ENCODE results near the gene CCDC183.
"Not testable (repeated sequence)": the region's sequence is repeated elsewhere in the genome, so short reads cannot be mapped to it uniquely, and the experiment has no call there.

CCDC183 gene

DNA sequence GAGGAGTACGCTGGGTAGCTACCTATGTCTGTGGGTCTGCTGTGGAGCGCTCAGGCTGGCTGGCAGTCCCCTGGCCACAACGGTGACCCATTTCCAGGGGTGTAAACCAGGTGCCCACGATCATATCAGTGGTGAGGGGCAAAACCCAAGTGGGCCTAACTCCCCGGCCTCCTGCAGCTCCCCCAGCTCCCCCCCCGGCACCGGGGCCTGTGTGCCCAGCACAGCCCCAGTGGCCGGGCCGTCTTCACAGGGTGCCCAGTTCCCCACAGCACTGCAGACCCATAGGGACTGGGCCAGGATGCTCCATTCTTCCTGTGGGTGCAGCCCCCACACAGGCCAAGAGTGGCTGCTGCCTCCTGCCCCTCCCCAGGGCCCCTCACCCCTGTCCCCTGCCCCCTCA lies 37.1 kb upstream of the CCDC183 start:
- H3K9me3 Mint-ChIP-seq, result peaks cover 3% of the 10 kb centered on the region
- H3K36me3 Mint-ChIP-seq (ENCODE audit: low read depth), result no peaks in the 10 kb centered on the region
- H3K4me1 Mint-ChIP-seq, result peaks cover 6% of the 10 kb centered on the region
- no peak overlapping the region for H3K4me3 Mint-ChIP-seq
- peaks cover 11% of the 10 kb centered on the region for H3K27me3 Mint-ChIP-seq (ENCODE audit: low read depth)
- TF ChIP-seq, protein P1, sequence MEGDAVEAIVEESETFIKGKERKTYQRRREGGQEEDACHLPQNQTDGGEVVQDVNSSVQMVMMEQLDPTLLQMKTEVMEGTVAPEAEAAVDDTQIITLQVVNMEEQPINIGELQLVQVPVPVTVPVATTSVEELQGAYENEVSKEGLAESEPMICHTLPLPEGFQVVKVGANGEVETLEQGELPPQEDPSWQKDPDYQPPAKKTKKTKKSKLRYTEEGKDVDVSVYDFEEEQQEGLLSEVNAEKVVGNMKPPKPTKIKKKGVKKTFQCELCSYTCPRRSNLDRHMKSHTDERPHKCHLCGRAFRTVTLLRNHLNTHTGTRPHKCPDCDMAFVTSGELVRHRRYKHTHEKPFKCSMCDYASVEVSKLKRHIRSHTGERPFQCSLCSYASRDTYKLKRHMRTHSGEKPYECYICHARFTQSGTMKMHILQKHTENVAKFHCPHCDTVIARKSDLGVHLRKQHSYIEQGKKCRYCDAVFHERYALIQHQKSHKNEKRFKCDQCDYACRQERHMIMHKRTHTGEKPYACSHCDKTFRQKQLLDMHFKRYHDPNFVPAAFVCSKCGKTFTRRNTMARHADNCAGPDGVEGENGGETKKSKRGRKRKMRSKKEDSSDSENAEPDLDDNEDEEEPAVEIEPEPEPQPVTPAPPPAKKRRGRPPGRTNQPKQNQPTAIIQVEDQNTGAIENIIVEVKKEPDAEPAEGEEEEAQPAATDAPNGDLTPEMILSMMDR (IDR thresholded peaks at IDR 0.05; ENCODE audit: unreplicated experiment in 3 of 3), result no peak
- H3K27ac Mint-ChIP-seq, result no peak overlapping the region

DNA sequence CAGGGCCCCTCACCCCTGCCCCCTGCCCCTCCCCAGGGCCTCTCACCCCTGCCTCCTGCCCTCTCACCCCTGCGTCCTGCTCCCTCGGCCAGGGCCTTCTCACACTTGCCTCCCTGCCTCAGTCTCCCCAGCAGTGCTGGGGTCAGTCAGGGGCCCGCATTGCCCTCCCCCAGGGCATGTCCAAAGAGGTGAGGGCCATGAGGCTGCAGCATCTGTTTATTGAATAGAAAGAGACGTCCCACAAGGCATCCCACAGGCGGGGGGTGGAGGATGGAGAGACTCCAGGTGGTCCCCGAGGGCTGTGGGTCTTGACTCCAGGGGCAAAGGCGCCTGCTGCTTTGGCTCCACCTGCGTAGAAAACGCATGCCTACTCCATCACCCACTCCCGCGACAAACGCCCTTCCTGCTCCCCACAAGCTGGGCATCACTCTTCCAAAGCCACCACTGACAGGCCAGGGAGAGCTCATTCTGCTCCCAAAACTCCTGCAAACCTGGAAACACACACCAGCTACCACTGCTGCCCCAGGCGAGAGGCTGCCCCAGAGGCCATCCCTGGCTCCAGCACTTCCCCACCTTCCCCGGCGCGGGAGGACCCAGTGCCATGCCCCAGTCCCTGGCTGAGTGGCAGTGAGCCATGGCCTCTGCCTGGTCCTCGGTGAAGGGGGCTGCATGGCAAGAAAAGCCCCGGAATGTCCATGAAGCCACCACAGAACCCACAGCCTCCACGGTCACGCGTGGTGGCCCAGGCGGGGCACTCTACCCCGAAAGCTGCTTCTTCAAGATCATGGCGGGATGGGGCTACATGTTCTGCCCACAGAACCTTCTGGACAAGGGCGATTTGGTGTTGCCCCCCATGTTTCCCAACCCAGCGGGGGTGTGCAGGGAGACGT lies 36.5 kb upstream of the CCDC183 start:
- no peak overlapping the region for H3K27ac Mint-ChIP-seq
- H3K9me3 Mint-ChIP-seq, result peaks cover 3% of the 10 kb centered on the region
- peaks cover 6% of the 10 kb centered on the region for H3K4me1 Mint-ChIP-seq
- peaks cover 11% of the 10 kb centered on the region for H3K27me3 Mint-ChIP-seq (ENCODE audit: low read depth)
- H3K36me3 Mint-ChIP-seq (ENCODE audit: low read depth), result no peaks in the 10 kb centered on the region
- H3K4me3 Mint-ChIP-seq, result no peak overlapping the region
- TF ChIP-seq, protein P1 (IDR thresholded peaks at IDR 0.05; ENCODE audit: unreplicated experiment in 3 of 3), result no peak

DNA sequence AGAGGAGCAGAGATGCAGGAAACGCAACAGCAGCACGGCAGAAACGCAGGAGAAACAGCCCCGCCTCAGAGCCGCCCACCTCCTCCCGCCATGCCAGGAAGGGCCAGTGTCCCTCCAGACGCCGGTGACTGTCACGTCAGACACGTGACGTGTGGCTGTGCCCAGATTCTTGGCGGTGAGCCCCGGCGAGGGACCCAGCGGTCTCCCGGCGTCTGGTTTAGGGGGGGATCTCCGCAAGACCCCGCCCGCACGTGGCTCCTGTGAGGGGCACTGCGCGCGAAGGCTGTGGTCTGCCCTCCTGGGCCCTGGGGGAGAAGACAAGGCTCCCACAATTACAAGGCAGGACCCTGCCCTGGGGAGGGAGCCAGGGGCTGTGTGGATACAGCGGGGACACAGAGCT lies 35.7 kb upstream of the CCDC183 start:
- peak overlapping the region in 2 of 3 experiments; percentile 43 to 81 for H3K27ac Mint-ChIP-seq
- H3K4me3 Mint-ChIP-seq, result no peak overlapping the region
- no peaks in the 10 kb centered on the region for H3K36me3 Mint-ChIP-seq (ENCODE audit: low read depth)
- TF ChIP-seq, protein P1 (IDR thresholded peaks at IDR 0.05; ENCODE audit: unreplicated experiment in 3 of 3), result no peak
- H3K9me3 Mint-ChIP-seq, result peaks cover 2% of the 10 kb centered on the region
- peaks cover 6% of the 10 kb centered on the region for H3K4me1 Mint-ChIP-seq
- H3K27me3 Mint-ChIP-seq (ENCODE audit: low read depth), result peaks cover 9% of the 10 kb centered on the region

DNA sequence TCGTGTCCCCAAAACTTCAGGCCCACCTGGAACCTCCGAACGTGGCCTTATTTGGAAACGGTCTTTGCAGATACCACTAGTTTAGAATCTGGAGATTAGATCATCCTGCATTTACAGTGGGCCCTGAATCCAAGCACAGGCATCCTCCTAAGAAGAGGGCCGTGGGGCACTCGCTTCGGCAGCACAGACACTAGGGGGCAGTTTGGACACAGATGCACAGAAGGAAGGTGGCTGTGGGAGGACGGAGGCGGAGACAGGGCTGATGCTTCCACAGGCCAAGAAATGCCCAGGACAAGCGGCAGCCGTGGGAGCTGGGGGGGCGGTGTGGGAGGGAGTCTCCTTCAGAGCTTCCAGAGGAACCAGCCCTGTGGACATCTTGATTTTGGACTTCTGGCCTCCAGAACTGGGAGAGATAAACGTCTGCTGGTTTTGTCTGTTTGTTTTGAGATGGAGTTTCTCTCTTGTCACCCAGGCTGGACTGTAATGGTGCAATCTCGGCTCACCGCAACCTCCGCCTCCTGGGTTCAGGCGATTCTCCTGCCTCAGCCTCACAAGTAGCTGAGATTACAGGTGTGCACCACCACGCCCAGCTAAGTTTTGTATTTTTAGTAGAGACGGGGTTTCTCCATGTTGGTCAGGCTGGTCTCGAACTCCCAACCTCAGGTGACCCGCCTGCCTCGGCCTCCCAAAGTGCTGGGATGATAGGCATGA lies 35.1 kb upstream of the CCDC183 start:
- peak overlapping the region; percentile 43 to 90 (median 81) for H3K27ac Mint-ChIP-seq
- H3K4me1 Mint-ChIP-seq; H3K36me3 Mint-ChIP-seq (ENCODE audit: low read depth); H3K27me3 Mint-ChIP-seq (ENCODE audit: low read depth); H3K9me3 Mint-ChIP-seq: not testable (repeated sequence)
- H3K4me3 Mint-ChIP-seq, result peak overlapping the region in 2 of 3 experiments; percentile 18 to 40
- TF ChIP-seq, protein P1 (IDR thresholded peaks at IDR 0.05; ENCODE audit: unreplicated experiment in 3 of 3), result peak; percentile 54 to 58 (median 56)

DNA sequence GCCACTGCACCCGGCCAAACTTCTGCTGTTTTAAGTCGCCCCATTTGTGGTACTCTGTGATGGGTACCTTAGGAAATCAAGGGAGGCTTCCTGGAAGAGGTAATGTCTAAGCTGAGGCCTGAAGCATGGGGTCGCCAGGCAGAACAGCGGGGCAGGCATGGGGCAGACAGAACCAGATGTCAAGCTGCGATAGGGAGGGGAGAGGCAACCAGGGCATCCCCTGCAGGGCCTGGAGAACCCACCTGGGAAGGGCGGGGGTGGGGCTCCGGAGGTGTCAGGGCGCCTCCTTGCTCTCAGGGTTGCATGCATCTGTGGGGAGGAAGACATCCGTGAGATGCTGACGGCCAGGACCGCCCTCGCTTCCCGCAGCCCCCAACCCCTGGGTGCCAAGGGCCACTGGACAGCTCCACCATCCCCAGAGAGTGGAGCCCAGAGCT lies 34.6 kb upstream of the CCDC183 start:
- Mint-ChIP-seq H3K27ac (no peak overlapping the region), H3K4me3 (no peak overlapping the region), H3K27me3 (ENCODE audit: low read depth) (peaks cover 6% of the 10 kb centered on the region), H3K4me1 (peaks cover 6% of the 10 kb centered on the region), H3K9me3 (no peaks in the 10 kb centered on the region), H3K36me3 (ENCODE audit: low read depth) (no peaks in the 10 kb centered on the region)
- TF ChIP-seq, protein P1 (IDR thresholded peaks at IDR 0.05; ENCODE audit: unreplicated experiment in 3 of 3), result no peak

Data from nephron (organoid).